Colonic mucosa (tissue), 4 donors: ENCODE results near the gene F2R. TPM values are rescaled to one million over a fixed set of nuclear protein-coding genes. Genes with fewer than 3 reads are reported as not detected.

ENCODE experiments used
- DNase-seq: peaks from one replicate; pipeline ENCODE4 v3.0.0-alpha.2; 2020
- H3K27ac ChIP-seq: fragments of 200-600 bp; one replicate; pipeline ENCODE4 v1.8.0; 2021
- H3K27me3 ChIP-seq: fragments of 200-600 bp; one replicate; pipeline ENCODE4 v1.8.0; 2021
- H3K36me3 ChIP-seq: fragments of 200-600 bp; one replicate; pipeline ENCODE4 v1.8.0; 2021
- H3K4me1 ChIP-seq: fragments of 200-600 bp; one replicate; pipeline ENCODE4 v1.8.0; 2021; ENCODE audit warnings: mild to moderate bottlenecking
- H3K4me3 ChIP-seq: fragments of 200-600 bp; one replicate; pipeline ENCODE4 v1.8.0; 2021
- H3K9ac ChIP-seq, 2 donors: one replicate each; pipeline ENCODE4 v1.7.0; 2013; ENCODE audit warnings: control low read depth in 2 of 2, low read depth in 2 of 2, low read length in 2 of 2
- H3K9me3 ChIP-seq: fragments of 200-600 bp; one replicate; pipeline ENCODE4 v1.8.0; 2021
- CTCF ChIP-seq: fragments of 200-600 bp; IDR thresholded peaks from one replicate; pipeline ENCODE4 v1.8.0; 2022; ENCODE audit warnings: antibody characterized with exemption, mild to moderate bottlenecking
- intact Hi-C: fragments of 100-400 bp; cut with DNase I; formaldehyde crosslinking; loops from one replicate; pipeline ENCODE4 v1.14.1; 2022
- total RNA-seq, 2 donors: library from RNA; stranded (reverse); fragmentation: NEBNext Ultra II Directional in 1 of 2; extraction: Animal tissue kit (Norgen Biotek cat#: 25700) in 1 of 2; gene quantifications; one replicate each; pipeline ENCODE4 v1.2.1, GENCODE V29; 2021
- donor health status: healthy.
- donor health status: DM: no; HTN: no; CAD: no.
- donor health status: DM: no; HTN: no; CAD: no.

The F2R gene
- total RNA-seq = 1 to 10 TPM; 3.6 to 8.1 TPM

- Histone ChIP-seq H3K9me3 (no peaks in the 10 kb centered on the region), H3K36me3 (no peaks in the 10 kb centered on the region), H3K4me3 (peak within 1 kb of the TSS; percentile 80), H3K4me1 (no peaks in the 10 kb centered on the region), H3K9ac (peak within 1 kb of the TSS; percentile 81), H3K27me3 (peaks cover 5% of the 10 kb centered on the region), H3K27ac (peak within 1 kb of the TSS; percentile 3)
- intact Hi-C loops = loop anchor here (5.0 kb wide), 1 partner anchor 56 kb away; no protein-coding TSS in a partner anchor
- TF ChIP-seq CTCF = peak; percentile 44
- peak; percentile 64 for DNase-seq
These were observed at the start of gene F2R for GRCh38 chr5:76715736-76716455. TSS of gene F2R (plus strand) at chr5:76716126. CDS start at chr5:76716308, 182 bp downstream.

DNA sequence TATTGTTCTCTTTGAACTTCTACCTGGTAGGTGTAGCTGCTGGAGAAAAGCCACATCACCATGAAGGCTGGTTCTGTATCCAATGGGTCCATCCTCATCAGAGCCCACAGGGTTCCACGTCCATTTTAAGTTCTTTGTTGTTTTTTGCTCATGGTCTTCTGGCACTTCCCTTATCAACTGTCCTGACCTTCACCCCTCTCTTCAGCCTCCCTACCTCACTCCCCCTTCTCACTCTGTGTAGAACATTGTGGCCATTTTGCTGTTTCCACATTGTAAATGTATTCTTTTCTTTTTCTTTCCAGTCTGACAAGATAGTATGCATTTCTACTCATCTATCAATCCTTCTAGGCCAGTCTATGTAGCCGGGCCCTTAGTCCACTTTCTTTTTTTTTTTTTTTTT lies 48.4 kb upstream of the F2R start:
- Histone ChIP-seq H3K27ac (no peak overlapping the region), H3K4me1 (no peaks in the 10 kb centered on the region), H3K36me3 (no peaks in the 10 kb centered on the region), H3K9me3 (no peaks in the 10 kb centered on the region), H3K9ac (no peak overlapping the region), H3K4me3 (no peak overlapping the region), H3K27me3 (no peaks in the 10 kb centered on the region)
- TF ChIP-seq CTCF = no peak
- intact Hi-C loops = no loop called here
- DNase-seq = no peak

GRCh38 chr5:76669245-76669644 lies 46.7 kb upstream of the F2R start:
- Histone ChIP-seq H3K9me3 (no peaks in the 10 kb centered on the region), H3K9ac (no peak overlapping the region), H3K36me3 (no peaks in the 10 kb centered on the region), H3K27me3 (no peaks in the 10 kb centered on the region), H3K4me1 (no peaks in the 10 kb centered on the region), H3K27ac (no peak overlapping the region), H3K4me3 (no peak overlapping the region)
- no peak for TF ChIP-seq CTCF
- DNase-seq = no peak
- intact Hi-C loops = no loop called here

DNA sequence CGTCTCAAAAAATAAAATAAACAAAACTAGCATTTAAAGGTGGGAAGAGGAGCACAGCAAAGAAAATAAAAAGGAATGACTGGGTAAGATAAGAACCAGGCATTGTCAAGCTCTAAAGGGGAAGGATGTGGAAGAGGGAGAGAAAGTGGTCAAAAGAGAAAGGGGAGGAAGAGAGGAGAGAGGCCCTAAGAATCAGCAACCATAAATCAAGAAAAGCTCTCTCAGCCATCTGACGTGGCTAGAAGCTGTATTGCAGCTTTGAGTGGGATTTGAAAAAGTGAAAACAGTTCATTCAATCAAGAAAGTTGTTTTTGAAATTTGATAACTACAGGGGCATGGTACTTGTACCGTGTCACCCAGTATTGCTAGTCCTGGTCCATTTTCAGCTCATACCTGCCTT lies 45.4 kb upstream of the F2R start:
- H3K27ac ChIP-seq = no peak overlapping the region
- H3K9ac ChIP-seq = no peak overlapping the region
- no peak for TF ChIP-seq CTCF
- intact Hi-C loops = no loop called here
- no peaks in the 10 kb centered on the region for H3K27me3 ChIP-seq
- no peaks in the 10 kb centered on the region for H3K9me3 ChIP-seq
- H3K4me3 ChIP-seq = no peak overlapping the region
- H3K4me1 ChIP-seq = no peaks in the 10 kb centered on the region
- no peak for DNase-seq
- no peaks in the 10 kb centered on the region for H3K36me3 ChIP-seq

- DNase-seq = no peak
- Histone ChIP-seq H3K36me3 (no peaks in the 10 kb centered on the region), H3K9me3 (no peaks in the 10 kb centered on the region), H3K27ac (no peak overlapping the region), H3K9ac (no peak overlapping the region), H3K4me3 (no peak overlapping the region), H3K4me1 (no peaks in the 10 kb centered on the region), H3K27me3 (no peaks in the 10 kb centered on the region)
- intact Hi-C loops = no loop called here
- no peak for TF ChIP-seq CTCF
These were observed 43.7 kb upstream of the F2R start for GRCh38 chr5:76672242-76672641.
